Measurements from ENCODE around the gene SST. TPM values are rescaled to one million over a fixed set of nuclear protein-coding genes. Genes with fewer than 3 reads are reported as not detected.
"Not testable (repeated sequence)": the region's sequence is repeated elsewhere in the genome, so short reads cannot be mapped to it uniquely, and the experiment has no call there.

The SST gene
- total RNA-seq, 1 experiment from 2014 or later, result not detected

- no peak for DNase-seq
- Histone ChIP-seq H3K27me3 (no peaks in the 10 kb centered on the region), H3K4me3 (no peak overlapping the region), H3K36me3 (no peaks in the 10 kb centered on the region), H3K27ac (no peak overlapping the region), H3K4me1 (no peaks in the 10 kb centered on the region), H3K9me3 (replicated peaks) (no peaks in the 10 kb centered on the region)
Measured at GRCh38 chr3:187665010-187665409, 5.2 kb downstream of the SST start.

- no peaks in the 10 kb centered on the region for H3K36me3 ChIP-seq
- H3K27ac ChIP-seq, result no peak overlapping the region
- H3K9me3 ChIP-seq (replicated peaks), result no peaks in the 10 kb centered on the region
- no peaks in the 10 kb centered on the region for H3K4me1 ChIP-seq
- H3K4me3 ChIP-seq, result no peak overlapping the region
- H3K27me3 ChIP-seq, result no peaks in the 10 kb centered on the region
- DNase-seq, result no peak
Measured at GRCh38 chr3:187662848-187663409, 7.3 kb downstream of the SST start.

GRCh38 chr3:187661267-187661666, 8.9 kb downstream of the SST start:
- Histone ChIP-seq H3K27ac (no peak overlapping the region), H3K36me3 (no peaks in the 10 kb centered on the region), H3K9me3 (replicated peaks) (no peaks in the 10 kb centered on the region), H3K4me1 (no peaks in the 10 kb centered on the region), H3K27me3 (no peaks in the 10 kb centered on the region), H3K4me3 (no peak overlapping the region)
- no peak for DNase-seq

DNA sequence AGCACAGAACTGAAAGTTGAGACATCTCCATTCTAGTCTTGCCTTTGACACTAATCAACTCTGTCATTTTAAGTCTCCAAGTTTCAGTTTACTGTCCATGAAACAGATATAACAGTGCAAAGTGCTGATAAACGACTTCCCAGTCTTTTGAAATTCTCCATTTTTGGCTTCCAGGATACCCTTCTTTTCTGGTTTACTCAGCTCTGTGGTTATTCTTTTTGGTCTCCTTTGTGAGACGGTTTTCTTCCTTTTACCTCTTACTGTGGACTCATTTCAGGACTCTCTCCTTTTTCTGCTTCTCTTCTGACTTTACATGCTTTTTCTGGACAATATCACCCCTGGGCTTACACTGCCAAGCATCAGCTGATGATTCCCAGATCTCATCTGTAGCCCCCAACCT, 18.9 kb downstream of the SST start:
- H3K27ac ChIP-seq, result no peak overlapping the region
- H3K36me3 ChIP-seq, result no peaks in the 10 kb centered on the region
- DNase-seq, result no peak
- H3K4me3 ChIP-seq, result no peak overlapping the region
- no peaks in the 10 kb centered on the region for H3K4me1 ChIP-seq
- no peaks in the 10 kb centered on the region for H3K27me3 ChIP-seq
- H3K9me3 ChIP-seq (replicated peaks), result no peaks in the 10 kb centered on the region

- DNase-seq, result no peak
- H3K4me1 ChIP-seq, result no peaks in the 10 kb centered on the region
- no peak overlapping the region for H3K4me3 ChIP-seq
- no peaks in the 10 kb centered on the region for H3K27me3 ChIP-seq
- no peaks in the 10 kb centered on the region for H3K36me3 ChIP-seq
- no peaks in the 10 kb centered on the region for H3K9me3 ChIP-seq (replicated peaks)
- H3K27ac ChIP-seq, result no peak overlapping the region
Measured at GRCh38 chr3:187648177-187648576, 22.0 kb downstream of the SST start.

- no peak for DNase-seq
- Histone ChIP-seq H3K36me3 (no peaks in the 10 kb centered on the region), H3K27ac (no peak overlapping the region), H3K9me3 (replicated peaks) (no peaks in the 10 kb centered on the region), H3K27me3 (no peaks in the 10 kb centered on the region), H3K4me1 (no peaks in the 10 kb centered on the region), H3K4me3 (no peak overlapping the region)
Measured at GRCh38 chr3:187646906-187647660, 23.1 kb downstream of the SST start.

DNA sequence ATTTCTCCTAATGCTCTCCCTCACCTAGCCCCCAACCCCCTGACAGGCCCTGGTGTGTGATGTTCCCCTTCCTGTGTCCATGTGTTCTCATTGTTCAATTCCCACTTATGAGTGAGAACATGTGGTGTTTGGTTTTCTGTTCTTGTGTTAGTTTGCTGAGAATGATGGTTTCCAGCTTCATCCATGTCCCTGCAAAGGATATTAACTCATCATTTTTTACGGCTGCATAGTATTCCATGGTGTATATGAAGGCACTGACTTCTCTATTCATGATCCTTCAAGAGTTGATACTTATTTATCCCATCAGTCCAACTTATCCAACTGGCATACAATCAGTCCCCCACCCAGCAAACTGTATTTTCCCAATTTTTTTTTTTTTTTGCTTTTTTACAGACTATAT, 24.8 kb downstream of the SST start:
- not testable (repeated sequence) for H3K27ac ChIP-seq; H3K27me3 ChIP-seq; H3K9me3 ChIP-seq (replicated peaks); H3K36me3 ChIP-seq; H3K4me1 ChIP-seq; DNase-seq; H3K4me3 ChIP-seq

GRCh38 chr3:187642861-187643260, 27.3 kb downstream of the SST start:
- Histone ChIP-seq H3K27me3 (no peaks in the 10 kb centered on the region), H3K4me1 (no peaks in the 10 kb centered on the region), H3K9me3 (replicated peaks) (no peaks in the 10 kb centered on the region), H3K36me3 (no peaks in the 10 kb centered on the region), H3K4me3 (no peak overlapping the region), H3K27ac (no peak overlapping the region)
- no peak for DNase-seq

DNA sequence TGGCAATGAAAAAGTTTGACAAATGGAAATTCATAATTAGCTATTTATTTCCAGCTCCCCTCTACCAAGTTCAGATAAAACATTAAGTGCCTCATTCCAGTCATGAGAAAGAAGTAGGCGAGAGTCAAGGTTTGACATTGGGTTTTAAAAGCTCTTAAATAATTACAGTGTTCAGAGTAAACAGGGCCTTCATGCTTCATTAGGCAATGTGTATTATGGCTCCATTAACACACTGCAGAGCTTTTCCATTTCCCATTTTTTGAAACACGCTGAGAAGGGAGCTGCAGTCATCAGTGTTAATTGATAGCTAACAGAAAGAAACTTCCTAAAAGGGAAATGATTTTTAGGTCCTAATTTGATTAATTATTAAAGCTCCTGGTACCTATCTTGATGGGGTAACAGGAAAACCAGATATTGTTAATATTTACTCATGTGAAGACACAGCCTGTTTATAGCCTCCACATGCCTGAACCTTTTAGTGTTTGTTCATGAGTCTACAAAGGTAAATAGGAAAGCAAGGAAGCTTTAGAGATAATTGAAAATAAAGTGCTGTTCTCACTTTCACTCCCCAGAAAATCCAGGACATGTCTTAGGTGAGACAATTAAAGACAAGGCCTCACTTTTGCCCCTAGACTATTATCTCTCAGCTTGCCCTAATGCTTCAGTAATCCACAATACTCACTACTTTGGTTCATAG, 28.7 kb downstream of the SST start:
- no peaks in the 10 kb centered on the region for H3K27me3 ChIP-seq

GRCh38 chr3:187640569-187641059, 29.6 kb downstream of the SST start:
- H3K4me3 ChIP-seq, result no peak overlapping the region
- no peaks in the 10 kb centered on the region for H3K4me1 ChIP-seq
- H3K27me3 ChIP-seq, result no peaks in the 10 kb centered on the region
- no peak overlapping the region for H3K27ac ChIP-seq
- no peaks in the 10 kb centered on the region for H3K36me3 ChIP-seq
- H3K9me3 ChIP-seq (replicated peaks), result no peaks in the 10 kb centered on the region
- no peak for DNase-seq

More for the DNA sequence above, 28.7 kb downstream of the SST start:
- H3K36me3 ChIP-seq, result no peaks in the 10 kb centered on the region
- no peak overlapping the region for H3K27ac ChIP-seq
- no peaks in the 10 kb centered on the region for H3K4me1 ChIP-seq
- no peaks in the 10 kb centered on the region for H3K9me3 ChIP-seq (replicated peaks)
- H3K4me3 ChIP-seq, result no peak overlapping the region
- DNase-seq, result no peak

GRCh38 chr3:187639927-187640568, 30.1 kb downstream of the SST start:
- Histone ChIP-seq H3K27ac (no peak overlapping the region), H3K9me3 (replicated peaks) (no peaks in the 10 kb centered on the region), H3K36me3 (no peaks in the 10 kb centered on the region), H3K4me3 (no peak overlapping the region), H3K27me3 (no peaks in the 10 kb centered on the region), H3K4me1 (no peaks in the 10 kb centered on the region)
- DNase-seq, result no peak

DNA sequence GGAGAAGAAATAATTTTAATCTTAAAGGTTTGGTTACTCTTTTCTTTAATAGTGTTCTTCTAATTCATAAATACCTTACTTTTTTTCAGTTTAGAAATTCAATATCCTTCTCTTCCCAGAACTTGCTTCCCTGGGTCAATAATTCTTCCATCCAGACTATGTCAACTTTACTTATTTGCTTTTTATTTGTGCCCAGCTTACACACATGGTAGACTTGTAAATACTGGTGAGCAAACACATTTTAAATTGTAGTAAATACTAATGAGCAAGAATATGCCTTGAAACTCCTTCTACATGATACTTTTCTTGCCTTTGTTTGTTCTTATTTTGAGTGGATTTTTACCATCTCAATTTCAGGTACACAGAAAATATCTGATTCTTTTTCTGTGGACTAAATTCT, 33.7 kb downstream of the SST start:
- Histone ChIP-seq H3K36me3 (no peaks in the 10 kb centered on the region), H3K9me3 (replicated peaks) (no peaks in the 10 kb centered on the region), H3K27ac (no peak overlapping the region), H3K4me1 (no peaks in the 10 kb centered on the region), H3K4me3 (no peak overlapping the region), H3K27me3 (no peaks in the 10 kb centered on the region)
- DNase-seq, result no peak

DNA sequence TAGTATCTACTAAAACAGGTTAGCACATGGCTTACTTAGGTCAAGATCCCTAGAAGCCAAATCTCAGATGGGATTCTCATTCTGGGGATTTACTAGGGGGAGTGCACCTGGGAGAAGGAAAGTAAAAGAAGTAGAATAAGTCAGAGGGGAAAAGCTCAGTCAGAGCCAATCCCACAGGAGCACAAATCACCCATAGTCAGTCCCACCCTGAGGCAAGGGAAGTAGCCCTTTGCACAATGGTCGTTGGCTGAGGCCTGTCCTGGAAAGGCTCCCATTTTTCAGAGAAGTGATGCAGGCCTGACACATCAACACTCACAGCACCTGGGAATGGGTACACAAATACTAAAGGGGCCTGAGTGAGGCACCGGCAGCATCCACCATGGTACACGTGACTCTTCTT, 39.8 kb downstream of the SST start:
- no peak for DNase-seq
- Histone ChIP-seq H3K4me3 (no peak overlapping the region), H3K27ac (no peak overlapping the region), H3K9me3 (replicated peaks) (no peaks in the 10 kb centered on the region), H3K27me3 (no peaks in the 10 kb centered on the region), H3K4me1 (no peaks in the 10 kb centered on the region), H3K36me3 (no peaks in the 10 kb centered on the region)

GRCh38 chr3:187629711-187630110, 40.5 kb downstream of the SST start:
- no peak for DNase-seq
- H3K4me1 ChIP-seq, result no peaks in the 10 kb centered on the region
- H3K4me3 ChIP-seq, result no peak overlapping the region
- H3K9me3 ChIP-seq (replicated peaks), result no peaks in the 10 kb centered on the region
- H3K27me3 ChIP-seq, result no peaks in the 10 kb centered on the region
- H3K27ac ChIP-seq, result no peak overlapping the region
- no peaks in the 10 kb centered on the region for H3K36me3 ChIP-seq

- Histone ChIP-seq H3K27me3 (no peaks in the 10 kb centered on the region), H3K9me3 (replicated peaks) (no peaks in the 10 kb centered on the region), H3K36me3 (no peaks in the 10 kb centered on the region), H3K4me3 (no peak overlapping the region), H3K4me1 (no peaks in the 10 kb centered on the region), H3K27ac (no peak overlapping the region)
- peak; percentile 11 to 59 for DNase-seq
Measured at GRCh38 chr3:187628169-187628568, 42.0 kb downstream of the SST start.

Data from SJCRH30 (cell line).